ENCODE data around the gene GPR146.

DNA sequence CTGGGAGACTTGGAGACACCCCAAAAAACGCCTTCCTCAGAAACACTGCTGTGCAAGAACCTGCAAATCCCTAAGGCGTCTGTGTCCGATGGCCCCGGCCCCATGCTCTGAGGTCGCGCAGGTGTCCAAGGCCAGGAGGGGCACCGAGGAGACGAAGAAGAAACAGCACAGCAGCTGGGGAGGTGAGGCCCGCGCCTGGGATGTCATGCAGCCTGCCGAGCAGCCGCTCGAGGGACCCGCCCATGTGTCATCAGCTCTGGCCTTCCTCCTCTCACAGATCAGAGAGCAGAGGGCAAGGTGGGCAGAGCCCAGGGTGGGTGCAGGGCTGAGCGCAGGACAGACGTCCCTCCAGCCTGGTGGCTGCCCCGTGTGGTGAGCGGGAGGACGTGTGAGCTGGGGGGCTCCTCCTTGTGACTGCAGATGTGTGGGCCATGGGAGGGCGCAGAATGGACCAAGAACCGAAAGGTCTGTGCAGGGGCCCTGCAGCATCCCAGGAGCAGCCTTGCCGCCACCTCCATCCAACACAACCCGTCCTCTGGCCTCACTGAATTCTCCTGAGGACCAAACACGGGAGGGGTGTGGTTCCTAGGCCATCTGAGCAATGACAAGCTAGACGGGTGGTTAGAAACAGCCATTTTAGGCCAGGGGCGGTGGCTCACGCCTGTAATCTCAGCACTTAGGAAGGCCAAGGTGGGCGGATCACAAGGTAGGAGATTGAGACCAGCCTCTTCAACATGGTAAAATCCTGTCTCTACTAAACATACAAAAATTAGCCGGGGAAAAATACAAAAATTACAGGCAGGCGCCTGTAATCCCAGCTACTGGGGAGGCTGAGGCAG is 30.5 kb downstream of the GPR146 start:
- TF ChIP-seq CBX5 (CRISPR knock-in tag; IDR thresholded peaks at IDR 0.05; ENCODE audit: borderline replicate concordance) (no peak), KDM4B (CRISPR knock-in tag; IDR thresholded peaks at IDR 0.05) (no peak), MAFF (IDR thresholded peaks at IDR 0.05; ENCODE audit: low read depth, low read length) (no peak), SSRP1 (CRISPR knock-in tag; IDR thresholded peaks at IDR 0.05) (no peak), HMG20B (CRISPR knock-in tag; conservative IDR thresholded peaks at IDR 0.05) (no peak)
- TF ChIP-seq, protein P1, sequence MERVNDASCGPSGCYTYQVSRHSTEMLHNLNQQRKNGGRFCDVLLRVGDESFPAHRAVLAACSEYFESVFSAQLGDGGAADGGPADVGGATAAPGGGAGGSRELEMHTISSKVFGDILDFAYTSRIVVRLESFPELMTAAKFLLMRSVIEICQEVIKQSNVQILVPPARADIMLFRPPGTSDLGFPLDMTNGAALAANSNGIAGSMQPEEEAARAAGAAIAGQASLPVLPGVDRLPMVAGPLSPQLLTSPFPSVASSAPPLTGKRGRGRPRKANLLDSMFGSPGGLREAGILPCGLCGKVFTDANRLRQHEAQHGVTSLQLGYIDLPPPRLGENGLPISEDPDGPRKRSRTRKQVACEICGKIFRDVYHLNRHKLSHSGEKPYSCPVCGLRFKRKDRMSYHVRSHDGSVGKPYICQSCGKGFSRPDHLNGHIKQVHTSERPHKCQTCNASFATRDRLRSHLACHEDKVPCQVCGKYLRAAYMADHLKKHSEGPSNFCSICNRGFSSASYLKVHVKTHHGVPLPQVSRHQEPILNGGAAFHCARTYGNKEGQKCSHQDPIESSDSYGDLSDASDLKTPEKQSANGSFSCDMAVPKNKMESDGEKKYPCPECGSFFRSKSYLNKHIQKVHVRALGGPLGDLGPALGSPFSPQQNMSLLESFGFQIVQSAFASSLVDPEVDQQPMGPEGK (CRISPR knock-in tag; IDR thresholded peaks at IDR 0.05) = no peak
- TF ChIP-seq, protein P2, sequence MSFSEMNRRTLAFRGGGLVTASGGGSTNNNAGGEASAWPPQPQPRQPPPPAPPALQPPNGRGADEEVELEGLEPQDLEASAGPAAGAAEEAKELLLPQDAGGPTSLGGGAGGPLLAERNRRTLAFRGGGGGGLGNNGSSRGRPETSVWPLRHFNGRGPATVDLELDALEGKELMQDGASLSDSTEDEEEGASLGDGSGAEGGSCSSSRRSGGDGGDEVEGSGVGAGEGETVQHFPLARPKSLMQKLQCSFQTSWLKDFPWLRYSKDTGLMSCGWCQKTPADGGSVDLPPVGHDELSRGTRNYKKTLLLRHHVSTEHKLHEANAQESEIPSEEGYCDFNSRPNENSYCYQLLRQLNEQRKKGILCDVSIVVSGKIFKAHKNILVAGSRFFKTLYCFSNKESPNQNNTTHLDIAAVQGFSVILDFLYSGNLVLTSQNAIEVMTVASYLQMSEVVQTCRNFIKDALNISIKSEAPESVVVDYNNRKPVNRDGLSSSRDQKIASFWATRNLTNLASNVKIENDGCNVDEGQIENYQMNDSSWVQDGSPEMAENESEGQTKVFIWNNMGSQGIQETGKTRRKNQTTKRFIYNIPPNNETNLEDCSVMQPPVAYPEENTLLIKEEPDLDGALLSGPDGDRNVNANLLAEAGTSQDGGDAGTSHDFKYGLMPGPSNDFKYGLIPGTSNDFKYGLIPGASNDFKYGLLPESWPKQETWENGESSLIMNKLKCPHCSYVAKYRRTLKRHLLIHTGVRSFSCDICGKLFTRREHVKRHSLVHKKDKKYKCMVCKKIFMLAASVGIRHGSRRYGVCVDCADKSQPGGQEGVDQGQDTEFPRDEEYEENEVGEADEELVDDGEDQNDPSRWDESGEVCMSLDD (CRISPR knock-in tag; IDR thresholded peaks at IDR 0.05; ENCODE audit: borderline replicate concordance) = no peak
- TF ChIP-seq, protein P3, sequence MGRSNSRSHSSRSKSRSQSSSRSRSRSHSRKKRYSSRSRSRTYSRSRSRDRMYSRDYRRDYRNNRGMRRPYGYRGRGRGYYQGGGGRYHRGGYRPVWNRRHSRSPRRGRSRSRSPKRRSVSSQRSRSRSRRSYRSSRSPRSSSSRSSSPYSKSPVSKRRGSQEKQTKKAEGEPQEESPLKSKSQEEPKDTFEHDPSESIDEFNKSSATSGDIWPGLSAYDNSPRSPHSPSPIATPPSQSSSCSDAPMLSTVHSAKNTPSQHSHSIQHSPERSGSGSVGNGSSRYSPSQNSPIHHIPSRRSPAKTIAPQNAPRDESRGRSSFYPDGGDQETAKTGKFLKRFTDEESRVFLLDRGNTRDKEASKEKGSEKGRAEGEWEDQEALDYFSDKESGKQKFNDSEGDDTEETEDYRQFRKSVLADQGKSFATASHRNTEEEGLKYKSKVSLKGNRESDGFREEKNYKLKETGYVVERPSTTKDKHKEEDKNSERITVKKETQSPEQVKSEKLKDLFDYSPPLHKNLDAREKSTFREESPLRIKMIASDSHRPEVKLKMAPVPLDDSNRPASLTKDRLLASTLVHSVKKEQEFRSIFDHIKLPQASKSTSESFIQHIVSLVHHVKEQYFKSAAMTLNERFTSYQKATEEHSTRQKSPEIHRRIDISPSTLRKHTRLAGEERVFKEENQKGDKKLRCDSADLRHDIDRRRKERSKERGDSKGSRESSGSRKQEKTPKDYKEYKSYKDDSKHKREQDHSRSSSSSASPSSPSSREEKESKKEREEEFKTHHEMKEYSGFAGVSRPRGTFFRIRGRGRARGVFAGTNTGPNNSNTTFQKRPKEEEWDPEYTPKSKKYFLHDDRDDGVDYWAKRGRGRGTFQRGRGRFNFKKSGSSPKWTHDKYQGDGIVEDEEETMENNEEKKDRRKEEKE (IDR thresholded peaks at IDR 0.05) = no peak

Data from HepG2 (cell line).